Measurements from ENCODE around the gene SIRT2. TPM values are rescaled to one million over a fixed set of nuclear protein-coding genes. Genes with fewer than 3 reads are reported as not detected.

Gene SIRT2
- 10 to 100 TPM; 60.8 to 67.8 TPM for total RNA-seq
- 31.0 TPM for polyA plus RNA-seq (2013, experiment 1 of 2)
- polyA plus RNA-seq (2013, experiment 2 of 2) = 41.5 TPM
- 16.9 to 81.7 (median 46.0) reads per million in 172 experiments for total RNA-seq

GRCh38 chr19:38899447-38900201 is at the start of gene SIRT2, which contains the start of gene NFKBIB:
Gene SIRT2, minus strand, starts transcription at chr19:38899618. Its CDS starts 97 bp downstream, at chr19:38899521.
Gene NFKBIB, plus strand, starts transcription at chr19:38899969. Its CDS starts 64 bp downstream, at chr19:38900033.
- Histone ChIP-seq H3K9me3 (ENCODE audit: control insufficient read depth in 1 of 2, insufficient read depth in 1 of 2, low read length in 2 of 2) (no peaks in the 10 kb centered on the region), H3K4me1 (ENCODE audit: insufficient read depth, low read length) (peaks cover 49% of the 10 kb centered on the region), H3K27ac (ENCODE audit: low read depth in 1 of 2, low read length in 2 of 2) (peak within 1 kb of the TSS; percentile 97 to 99), H3K36me3 (ENCODE audit: insufficient read depth, low read length) (peaks cover 6% of the 10 kb centered on the region), H3K4me3 (ENCODE audit: low read length) (peak within 1 kb of the TSS; percentile 97), H3K27me3 (ENCODE audit: control insufficient read depth in 1 of 2, insufficient read depth in 2 of 2, low read length in 2 of 2) (no peaks in the 10 kb centered on the region)
- Mint-ChIP-seq H3K9me3 (no peaks in the 10 kb centered on the region), H3K4me1 (ENCODE audit: low read depth) (peaks cover 47% of the 10 kb centered on the region), H3K36me3 (ENCODE audit: low read depth) (peaks cover 27% of the 10 kb centered on the region), H3K27me3 (no peaks in the 10 kb centered on the region), H3K4me3 (peak within 1 kb of the TSS; percentile 93), H3K27ac (peak within 1 kb of the TSS; percentile 89)
- peak; percentile 86 for ATAC-seq (ENCODE audit: poor library complexity)
- POLR2A ChIA-PET = interaction anchor here (0.6 to 2.5 kb wide), 20 partner anchors 20 to 564 kb away, joined by 3 to 27 read pairs (median 4); partner anchors contain the start of genes ACTN4, CATSPERG, ECH1 and EIF3K
- DNase-seq = peak; percentile 97 to 100 (median 99)
- no peak for TF ChIP-seq CTCF (IDR thresholded peaks at IDR 0.05)
- intact Hi-C loops (cut with DNase I, micrococcal nuclease) = loop anchor here (1.0 to 2.0 kb wide), 6 partner anchors 21 to 68 kb away; partner anchors contain the start of genes MRPS12 (in 2 of the 2), RINL (in 2 of the 2), SARS2 (in 2 of the 2) and ECH1 (in 1 of the 2)
- CTCF ChIA-PET = interaction anchor here (1.0 to 2.9 kb wide), 7 partner anchors 12 to 997 kb away, joined by 3 to 46 read pairs (median 5); partner anchors contain the start of genes FAM98C, MRPS12, PSMD8 and SARS2

- peak in 1 of 14 experiments; percentile 16 for DNase-seq
- ATAC-seq (ENCODE audit: poor library complexity) = no peak
- Mint-ChIP-seq H3K36me3 (ENCODE audit: low read depth) (no peaks in the 10 kb centered on the region), H3K4me3 (no peak overlapping the region), H3K27ac (no peak overlapping the region), H3K27me3 (no peaks in the 10 kb centered on the region), H3K9me3 (no peaks in the 10 kb centered on the region), H3K4me1 (ENCODE audit: low read depth) (peaks cover 18% of the 10 kb centered on the region)
- POLR2A ChIA-PET = no interaction called here
- H3K27ac ChIP-seq (ENCODE audit: low read depth in 1 of 2, low read length in 2 of 2) = no peak overlapping the region
- no peak for TF ChIP-seq CTCF (IDR thresholded peaks at IDR 0.05)
- no peaks in the 10 kb centered on the region for H3K36me3 ChIP-seq (ENCODE audit: insufficient read depth, low read length)
- CTCF ChIA-PET = no interaction called here
- H3K4me1 ChIP-seq (ENCODE audit: insufficient read depth, low read length) = peaks cover 19% of the 10 kb centered on the region
- no peak overlapping the region for H3K4me3 ChIP-seq (ENCODE audit: low read length)
- H3K9me3 ChIP-seq (ENCODE audit: control insufficient read depth in 1 of 2, insufficient read depth in 1 of 2, low read length in 2 of 2) = no peaks in the 10 kb centered on the region
- intact Hi-C loops (cut with DNase I, micrococcal nuclease) = no loop called here
- peaks cover 0 to 3% of the 10 kb centered on the region in 2 experiments for H3K27me3 ChIP-seq (ENCODE audit: control insufficient read depth in 1 of 2, insufficient read depth in 2 of 2, low read length in 2 of 2)
These were observed 47.0 kb upstream of the SIRT2 start for GRCh38 chr19:38946229-38947010.

- Histone ChIP-seq H3K27ac (ENCODE audit: low read depth in 1 of 2, low read length in 2 of 2) (no peak overlapping the region), H3K36me3 (ENCODE audit: insufficient read depth, low read length) (no peaks in the 10 kb centered on the region), H3K4me3 (ENCODE audit: low read length) (no peak overlapping the region), H3K4me1 (ENCODE audit: insufficient read depth, low read length) (peaks cover 23% of the 10 kb centered on the region), H3K27me3 (ENCODE audit: control insufficient read depth in 1 of 2, insufficient read depth in 2 of 2, low read length in 2 of 2) (peaks cover 0 to 3% of the 10 kb centered on the region in 2 experiments), H3K9me3 (ENCODE audit: control insufficient read depth in 1 of 2, insufficient read depth in 1 of 2, low read length in 2 of 2) (no peaks in the 10 kb centered on the region)
- no peaks in the 10 kb centered on the region for H3K36me3 Mint-ChIP-seq (ENCODE audit: low read depth)
- no peaks in the 10 kb centered on the region for H3K27me3 Mint-ChIP-seq
- TF ChIP-seq CTCF (IDR thresholded peaks at IDR 0.05) = no peak
- no peak overlapping the region for H3K27ac Mint-ChIP-seq
- intact Hi-C loops (cut with DNase I, micrococcal nuclease) = no loop called here
- ATAC-seq (ENCODE audit: poor library complexity) (no peak), DNase-seq (peak in 1 of 14 experiments; percentile 40)
- no peaks in the 10 kb centered on the region for H3K9me3 Mint-ChIP-seq
- no peak overlapping the region for H3K4me3 Mint-ChIP-seq
- H3K4me1 Mint-ChIP-seq (ENCODE audit: low read depth) = peaks cover 25% of the 10 kb centered on the region
- ChIA-PET CTCF (no interaction called here), POLR2A (no interaction called here)
These were observed 46.3 kb upstream of the SIRT2 start for GRCh38 chr19:38945562-38946228.

Data from CD4-positive, alpha-beta T cell (primary cell).